KG1 (cell line): ENCODE data around the gene GSTK1.
"Not testable (repeated sequence)": the region's sequence is repeated elsewhere in the genome, so short reads cannot be mapped to it uniquely, and the experiment has no call there.

Experiments
- DNase-seq: peaks from one replicate; lab custom pipeline; 2025; lab: John Stamatoyannopoulos, UW

Gene GSTK1

GRCh38 chr7:143271240-143271639 lies 8.0 kb downstream of the GSTK1 start:
- no peak for DNase-seq

- DNase-seq: no peak
Observed at GRCh38 chr7:143272871-143273270, 9.6 kb downstream of the GSTK1 start.

GRCh38 chr7:143279186-143280098 lies 16.2 kb downstream of the GSTK1 start:
- no peak for DNase-seq

- DNase-seq: no peak
Observed at GRCh38 chr7:143280160-143280559, 16.9 kb downstream of the GSTK1 start.

- no peak for DNase-seq
Observed at GRCh38 chr7:143280566-143280965, 17.3 kb downstream of the GSTK1 start.

- no peak for DNase-seq
Observed at GRCh38 chr7:143281529-143281928, 18.3 kb downstream of the GSTK1 start.

- no peak for DNase-seq
Observed at GRCh38 chr7:143282124-143282523, 18.9 kb downstream of the GSTK1 start.

GRCh38 chr7:143283381-143283780 lies 20.1 kb downstream of the GSTK1 start:
- DNase-seq: no peak

GRCh38 chr7:143284591-143285469 lies 21.6 kb downstream of the GSTK1 start, which contains the start of gene TMEM139:
Gene TMEM139 (plus strand): TSS chr7:143284958. CDS start chr7:143285958, 1,000 bp downstream.
- DNase-seq: no peak

- DNase-seq: no peak
Observed at GRCh38 chr7:143285470-143285778, 22.2 kb downstream of the GSTK1 start.

- DNase-seq: no peak
Observed at GRCh38 chr7:143285806-143286521, 22.7 kb downstream of the GSTK1 start.

GRCh38 chr7:143286522-143286890 lies 23.3 kb downstream of the GSTK1 start:
- no peak for DNase-seq

- DNase-seq: no peak
Observed at GRCh38 chr7:143287339-143287934, 24.2 kb downstream of the GSTK1 start.

- DNase-seq: peak; percentile 55
Observed at GRCh38 chr7:143287935-143288826, 24.9 kb downstream of the GSTK1 start, which contains the start of gene CASP2. Gene CASP2 (plus strand): TSS chr7:143288351. CDS start chr7:143288456, 105 bp downstream.

- no peak for DNase-seq
Observed at GRCh38 chr7:143288836-143289235, 25.6 kb downstream of the GSTK1 start.

- no peak for DNase-seq
Observed at GRCh38 chr7:143289421-143289820, 26.2 kb downstream of the GSTK1 start.

GRCh38 chr7:143289888-143290287 lies 26.6 kb downstream of the GSTK1 start:
- DNase-seq: not testable (repeated sequence)

- no peak for DNase-seq
Observed at GRCh38 chr7:143290293-143290692, 27.1 kb downstream of the GSTK1 start.

- DNase-seq: no peak
Observed at GRCh38 chr7:143292876-143293275, 29.6 kb downstream of the GSTK1 start.

- DNase-seq: no peak
Observed at GRCh38 chr7:143295870-143296269, 32.6 kb downstream of the GSTK1 start.

- no peak for DNase-seq
Observed at GRCh38 chr7:143296686-143297085, 33.4 kb downstream of the GSTK1 start.
